HG02870 (cell line): Measurements from ENCODE around the gene EEFSEC.
"Not testable (repeated sequence)": the region's sequence is repeated elsewhere in the genome, so short reads cannot be mapped to it uniquely, and the experiment has no call there.

Experiments
- ATAC-seq: cut with Tn5 transposase; IDR thresholded peaks from one replicate; pipeline ENCODE4 v1.9.1; 2021; ENCODE audit warnings: mild to moderate bottlenecking, moderate library complexity; ENCODE audit not compliant: unreplicated experiment

Gene EEFSEC

GRCh38 chr3:128152419-128153155 lies 694 bp upstream of the EEFSEC start:
- ATAC-seq = no peak

DNA sequence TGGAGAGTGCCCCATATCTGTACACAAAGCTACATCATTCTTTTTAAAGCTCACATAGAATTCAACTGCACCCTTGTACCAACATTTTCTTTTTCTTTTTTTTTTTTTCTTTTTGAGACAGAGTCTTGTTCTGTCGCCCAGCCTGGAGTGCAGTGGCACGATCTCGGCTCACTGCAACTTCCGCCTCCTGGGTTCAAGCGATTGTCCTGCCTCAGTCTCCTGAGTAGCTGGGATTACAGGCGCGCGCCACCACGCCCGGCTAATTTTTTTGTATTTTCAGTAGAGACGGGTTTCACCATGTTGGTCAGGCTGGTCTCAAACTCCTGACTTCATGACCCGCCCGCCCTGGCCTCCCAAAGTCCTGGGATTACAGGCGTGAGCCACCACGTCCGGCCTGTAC lies 1.1 kb downstream of the EEFSEC start:
- not testable (repeated sequence) for ATAC-seq

- ATAC-seq = no peak
Observed at GRCh38 chr3:128155616-128156360, 2.5 kb downstream of the EEFSEC start.

GRCh38 chr3:128160661-128161060 lies 7.4 kb downstream of the EEFSEC start:
- no peak for ATAC-seq

DNA sequence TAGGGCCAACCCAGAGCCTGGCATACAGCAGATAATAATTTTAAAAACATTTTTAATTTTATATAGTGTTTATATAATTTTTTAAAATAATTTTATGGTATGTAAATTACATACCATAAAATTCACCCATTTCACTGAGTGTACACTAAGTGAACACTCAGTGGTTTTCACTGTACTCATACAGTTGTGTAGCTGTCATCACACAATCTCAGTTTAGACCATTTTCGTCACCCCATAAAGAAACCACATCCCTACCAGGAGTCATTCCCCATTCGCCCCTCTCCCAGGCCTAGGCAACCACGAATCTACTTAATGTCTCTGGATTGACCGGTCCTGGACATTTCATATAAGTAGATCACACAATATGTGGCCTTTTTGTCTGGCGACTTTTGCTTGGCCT lies 10.2 kb downstream of the EEFSEC start:
- ATAC-seq = no peak

GRCh38 chr3:128166971-128167453 lies 13.7 kb downstream of the EEFSEC start:
- no peak for ATAC-seq

- no peak for ATAC-seq
Observed at GRCh38 chr3:128167646-128167972, 14.3 kb downstream of the EEFSEC start.

- ATAC-seq = no peak
Observed at GRCh38 chr3:128167973-128168674, 14.8 kb downstream of the EEFSEC start.

- no peak for ATAC-seq
Observed at GRCh38 chr3:128168836-128169235, 15.6 kb downstream of the EEFSEC start.

- ATAC-seq = no peak
Observed at GRCh38 chr3:128170866-128171516, 17.7 kb downstream of the EEFSEC start.

DNA sequence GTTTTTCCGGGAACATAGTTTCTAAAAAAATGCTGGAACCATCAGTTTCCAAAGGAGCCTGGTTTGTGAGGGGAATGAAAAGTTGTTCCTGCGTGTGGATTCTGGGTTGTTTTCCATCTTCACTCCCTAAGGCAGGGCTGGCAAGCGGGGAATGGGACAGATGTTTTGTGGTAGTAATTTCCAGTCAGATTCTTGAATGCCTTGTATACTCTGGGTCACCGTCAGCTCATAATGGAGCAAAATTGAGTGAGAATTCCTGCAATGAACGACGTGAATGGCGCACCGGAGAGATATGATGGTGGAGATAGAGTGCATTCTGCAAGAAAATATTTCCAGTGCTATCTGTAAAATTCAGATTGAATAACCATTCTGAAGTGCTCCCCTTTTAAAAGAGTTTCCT lies 19.9 kb downstream of the EEFSEC start:
- no peak for ATAC-seq

- no peak for ATAC-seq
Observed at GRCh38 chr3:128173849-128174248, 20.6 kb downstream of the EEFSEC start.

DNA sequence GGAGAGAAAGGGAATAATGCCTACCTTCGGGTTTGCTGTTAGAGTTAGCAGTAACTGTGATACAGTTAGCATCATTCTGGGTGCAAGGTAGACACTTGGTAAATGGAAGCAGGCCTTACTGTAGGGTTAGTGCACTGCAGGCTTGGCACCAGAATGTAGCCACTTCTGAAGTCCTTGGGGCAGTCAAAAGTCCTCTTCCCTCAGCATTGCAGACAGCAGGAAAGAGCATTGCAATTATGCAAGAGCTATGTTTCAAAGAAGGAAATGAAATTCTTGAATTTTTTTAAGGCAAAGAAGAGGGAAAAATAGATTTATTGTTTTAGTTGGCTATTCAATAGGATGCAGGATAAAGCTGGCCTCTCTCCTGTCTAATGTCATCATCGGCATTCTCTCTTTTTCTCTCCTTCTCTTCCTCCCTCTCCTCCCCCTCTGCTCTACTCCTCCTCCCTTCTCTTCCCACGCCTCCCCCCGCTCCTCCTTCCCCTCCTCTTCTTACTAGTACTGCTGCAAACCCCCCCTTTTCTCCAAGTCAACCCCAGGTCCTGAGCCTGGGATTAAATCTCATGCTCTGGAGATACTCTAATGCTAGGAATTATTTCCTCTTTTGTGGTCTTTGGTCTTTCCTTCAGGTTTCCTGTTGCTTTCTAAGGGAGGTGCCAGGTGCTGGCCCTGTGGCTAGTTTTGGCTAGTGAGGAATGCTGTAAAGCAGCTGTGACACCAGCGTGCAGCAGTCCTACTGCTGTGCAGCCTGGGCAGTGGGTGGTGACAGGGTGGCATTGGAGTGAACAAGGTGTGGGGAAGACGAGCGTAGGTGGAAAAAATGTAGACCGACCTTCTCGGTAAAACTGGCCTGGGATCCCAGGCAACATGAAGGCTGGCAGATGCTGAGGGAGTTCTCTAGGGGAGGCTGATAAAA lies 21.7 kb downstream of the EEFSEC start:
- no peak for ATAC-seq

DNA sequence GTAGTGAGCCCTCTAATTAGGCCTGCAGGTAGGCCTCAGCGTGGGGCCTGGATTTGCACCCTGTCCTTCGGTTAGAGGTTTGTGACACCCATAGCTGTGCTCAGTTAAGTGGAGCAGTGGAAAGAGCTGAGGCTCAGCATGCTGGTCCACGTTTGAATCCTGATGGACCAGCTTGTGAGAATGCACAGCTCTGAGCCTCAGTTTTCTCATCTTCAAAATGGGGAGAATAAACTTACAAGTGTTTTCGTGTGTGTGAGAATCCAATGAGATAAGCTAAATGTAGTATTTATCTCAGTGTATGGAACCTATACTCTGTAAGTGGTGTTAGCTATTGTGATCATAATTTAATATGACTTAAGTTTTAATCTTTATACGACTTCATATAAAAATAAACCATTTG lies 22.5 kb downstream of the EEFSEC start:
- ATAC-seq = no peak

DNA sequence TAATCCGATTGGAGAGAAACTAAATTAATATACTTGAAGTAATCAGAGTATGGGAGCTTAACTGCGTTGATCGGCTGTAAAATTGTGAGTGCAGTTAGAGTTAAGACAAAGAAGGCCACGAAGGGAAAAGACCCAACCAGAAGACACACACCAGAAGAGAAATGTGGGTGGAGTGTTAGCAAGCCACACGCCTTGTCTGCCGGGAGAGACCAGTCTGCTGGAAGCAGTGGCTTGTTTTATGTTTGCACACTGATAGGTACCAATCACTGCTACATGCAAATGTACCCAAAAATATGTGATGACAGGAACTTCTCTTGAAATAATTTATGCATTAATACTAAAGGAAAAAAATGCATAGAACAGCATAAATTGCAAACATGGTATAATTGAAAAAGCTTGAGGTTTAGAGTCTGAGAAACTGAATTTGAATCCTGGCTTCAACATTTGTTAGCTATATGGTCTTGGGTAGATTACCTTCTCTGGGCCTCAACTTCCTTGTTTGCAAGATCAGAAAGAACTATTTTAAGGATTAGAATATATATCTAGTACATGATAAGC lies 23.1 kb downstream of the EEFSEC start:
- ATAC-seq = no peak

DNA sequence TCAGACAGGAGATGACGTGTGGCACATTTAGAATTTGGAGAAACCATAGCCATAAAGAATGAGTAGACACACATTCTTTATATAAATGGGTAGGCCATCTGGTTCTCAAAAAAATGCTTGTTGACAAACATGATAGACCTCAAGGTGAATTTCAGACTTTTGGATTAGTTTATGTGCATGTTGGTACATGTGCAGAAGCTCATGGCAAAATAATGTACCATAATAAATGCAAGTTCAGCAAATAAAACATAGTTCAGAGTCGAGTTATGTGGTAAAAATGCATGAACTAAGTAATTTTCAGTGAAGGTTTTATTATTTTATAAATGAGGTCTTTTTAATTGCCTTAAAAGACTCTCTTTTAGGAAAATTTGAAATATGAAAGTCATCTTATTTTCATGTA lies 24.6 kb downstream of the EEFSEC start:
- ATAC-seq = no peak

DNA sequence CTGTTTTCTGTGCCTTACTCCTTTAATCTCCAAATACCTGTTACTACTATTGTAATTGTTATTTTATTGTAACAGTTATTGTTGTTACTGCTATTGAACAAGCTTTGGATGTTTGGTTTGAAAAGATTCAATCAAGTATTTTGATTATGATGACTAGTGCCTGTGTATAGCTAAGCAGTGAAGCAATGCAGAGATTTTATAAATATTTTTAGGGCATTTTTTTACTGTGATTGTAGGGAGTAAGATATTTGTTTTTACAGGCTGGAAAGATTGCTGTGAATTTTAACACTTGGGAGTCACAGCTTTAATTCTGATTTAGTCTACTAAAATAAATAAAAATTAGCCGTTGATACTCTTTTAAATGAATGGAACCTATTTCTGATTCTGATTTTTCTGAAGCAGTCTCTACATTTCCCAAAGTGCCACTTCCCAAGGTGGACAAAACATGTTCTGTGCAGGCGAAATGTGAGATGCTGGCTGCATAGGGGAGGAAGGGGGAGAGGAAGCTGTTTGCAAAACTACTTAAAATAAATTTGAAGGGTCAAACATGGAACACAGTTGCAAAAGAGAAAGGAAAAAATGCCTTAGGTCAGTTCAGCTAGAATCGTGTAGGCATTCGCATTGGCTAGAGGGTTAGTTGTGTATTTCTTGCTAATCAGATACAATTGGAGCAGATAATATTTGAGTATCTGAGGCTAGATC lies 25.7 kb downstream of the EEFSEC start:
- no peak for ATAC-seq

DNA sequence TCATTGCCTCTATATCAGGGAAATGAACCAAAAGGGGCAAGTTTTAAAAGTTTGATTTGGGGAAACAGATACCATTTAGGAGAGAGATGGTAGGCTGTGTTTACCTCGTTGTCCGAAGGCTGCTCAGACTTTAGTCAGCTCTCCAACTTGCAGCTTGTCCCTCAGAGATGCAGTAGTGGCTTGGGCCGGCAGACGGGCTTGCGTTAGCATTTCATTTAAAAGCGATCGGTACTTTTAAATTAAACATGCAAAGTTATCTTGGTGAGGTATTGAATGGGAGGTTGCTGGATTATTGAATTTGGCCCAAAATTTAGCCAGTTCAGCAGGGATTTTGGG lies 26.2 kb downstream of the EEFSEC start:
- no peak for ATAC-seq

DNA sequence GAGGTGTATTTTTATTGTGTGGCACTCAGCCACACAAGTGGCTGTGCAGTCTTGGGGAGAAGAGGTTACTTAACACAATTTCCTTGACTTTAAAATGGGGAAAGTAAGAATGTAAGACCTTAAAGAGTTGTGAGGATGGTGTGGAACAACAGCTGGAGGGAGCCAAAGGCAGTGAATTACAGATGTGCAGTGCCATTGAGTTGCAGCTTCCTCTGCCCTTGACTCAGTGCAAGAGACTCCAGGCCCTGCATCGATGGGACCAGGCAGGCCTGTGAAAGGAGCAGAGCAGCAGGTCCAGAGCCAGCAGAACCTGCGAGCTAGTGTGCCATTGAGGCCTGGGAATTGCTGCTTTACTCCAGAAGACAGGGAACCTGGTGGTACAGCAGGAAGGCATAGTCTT lies 27.2 kb downstream of the EEFSEC start:
- no peak for ATAC-seq

- ATAC-seq = no peak
Observed at GRCh38 chr3:128180913-128181312, 27.6 kb downstream of the EEFSEC start.
